GM18907 (cell line): ENCODE data around the gene CTDSPL.
"Not testable (repeated sequence)": the region's sequence is repeated elsewhere in the genome, so short reads cannot be mapped to it uniquely, and the experiment has no call there.

ENCODE experiments used
- ATAC-seq: cut with Tn5 transposase; IDR thresholded peaks from one replicate; pipeline ENCODE4 v1.9.1; 2021; ENCODE audit warnings: mild to moderate bottlenecking, moderate library complexity; ENCODE audit not compliant: unreplicated experiment

The CTDSPL gene, protein sequence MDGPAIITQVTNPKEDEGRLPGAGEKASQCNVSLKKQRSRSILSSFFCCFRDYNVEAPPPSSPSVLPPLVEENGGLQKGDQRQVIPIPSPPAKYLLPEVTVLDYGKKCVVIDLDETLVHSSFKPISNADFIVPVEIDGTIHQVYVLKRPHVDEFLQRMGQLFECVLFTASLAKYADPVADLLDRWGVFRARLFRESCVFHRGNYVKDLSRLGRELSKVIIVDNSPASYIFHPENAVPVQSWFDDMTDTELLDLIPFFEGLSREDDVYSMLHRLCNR

GRCh38 chr3:37861620-37862041 is at the start of gene CTDSPL:
CTDSPL (plus strand) TSS chr3:37861880; CDS start chr3:37862200, 320 bp downstream.
- no peak for ATAC-seq

DNA sequence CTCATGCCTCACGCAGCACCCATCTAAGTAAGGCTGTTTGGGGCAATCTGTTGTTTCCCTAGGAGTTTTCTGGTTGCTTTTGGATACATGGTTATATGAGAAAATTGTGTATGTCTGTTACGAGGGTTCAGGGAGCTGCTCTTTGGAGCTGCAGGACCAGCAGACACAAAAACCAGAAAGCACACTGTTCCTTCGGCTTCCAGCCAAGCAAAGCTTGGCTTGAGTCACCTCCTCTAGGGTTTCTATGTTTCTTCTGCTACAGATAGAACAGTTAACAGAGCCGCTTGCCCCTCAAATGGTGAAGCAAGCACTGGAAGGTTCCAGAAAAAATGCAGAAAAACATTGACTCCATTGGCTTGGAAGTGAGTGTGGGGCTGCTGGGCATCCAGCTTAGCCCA is 49.2 kb upstream of the CTDSPL start:
- ATAC-seq, result no peak

- ATAC-seq, result no peak
These were observed 48.3 kb upstream of the CTDSPL start for GRCh38 chr3:37813403-37813802.

DNA sequence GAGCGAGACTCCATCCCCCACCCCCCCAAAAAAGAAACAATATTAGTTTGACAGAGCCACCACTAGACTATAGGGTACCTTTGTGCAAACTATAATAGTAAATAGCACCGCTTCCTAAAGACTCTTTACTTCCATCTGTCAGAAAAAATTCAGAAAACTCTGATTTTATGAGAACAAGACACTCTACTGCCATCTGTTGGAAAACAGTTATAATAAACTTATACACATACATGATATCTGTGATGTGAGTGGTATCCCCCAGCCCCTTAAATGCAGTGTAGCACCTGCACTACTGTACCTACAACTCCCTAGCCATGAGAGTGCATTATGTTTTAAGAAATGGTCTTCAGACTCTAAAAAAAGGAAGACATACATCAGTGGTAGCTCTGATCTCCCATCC is 47.1 kb upstream of the CTDSPL start:
- ATAC-seq, result no peak

DNA sequence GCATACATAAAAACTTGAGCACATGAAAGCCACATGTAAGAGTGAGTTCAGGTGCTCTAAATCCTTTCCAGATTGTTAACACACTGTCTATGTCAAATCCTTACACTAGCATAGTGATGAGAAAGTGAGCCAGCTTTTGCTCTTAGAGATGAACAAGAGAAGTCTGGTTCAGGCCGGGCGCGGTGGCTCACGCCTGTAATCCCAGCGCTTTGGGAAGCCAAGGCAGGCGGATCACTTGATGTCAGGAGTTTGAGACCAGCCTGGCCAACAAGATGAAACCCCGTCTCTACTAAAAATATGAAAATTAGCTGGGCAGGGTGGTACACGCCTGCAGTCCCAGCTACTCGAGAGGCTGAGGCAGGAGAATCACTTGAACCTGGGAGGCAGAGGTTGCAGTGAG is 46.5 kb upstream of the CTDSPL start:
- not testable (repeated sequence) for ATAC-seq

DNA sequence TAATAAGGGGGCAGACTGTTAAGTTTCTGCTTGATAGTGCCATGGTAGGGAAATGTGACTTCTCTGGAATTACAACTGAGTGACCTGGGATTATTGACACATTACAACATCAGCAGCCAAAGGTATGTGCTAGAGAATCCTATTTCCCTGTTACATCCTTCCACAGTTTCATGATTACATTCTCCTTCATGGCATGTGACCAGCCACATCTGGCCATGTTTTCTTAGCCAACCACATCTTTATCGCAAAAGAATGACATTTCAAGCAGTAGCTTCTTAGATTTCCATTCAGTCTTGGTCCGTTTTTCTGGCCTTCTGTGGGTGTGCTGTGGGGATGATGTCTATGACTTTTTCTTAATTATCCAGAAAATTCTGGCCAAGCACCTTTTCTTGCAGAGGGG is 45.4 kb upstream of the CTDSPL start:
- no peak for ATAC-seq

- ATAC-seq, result no peak
These were observed 42.1 kb upstream of the CTDSPL start for GRCh38 chr3:37819591-37819990.

- no peak for ATAC-seq
These were observed 41.4 kb upstream of the CTDSPL start for GRCh38 chr3:37820286-37820685.

DNA sequence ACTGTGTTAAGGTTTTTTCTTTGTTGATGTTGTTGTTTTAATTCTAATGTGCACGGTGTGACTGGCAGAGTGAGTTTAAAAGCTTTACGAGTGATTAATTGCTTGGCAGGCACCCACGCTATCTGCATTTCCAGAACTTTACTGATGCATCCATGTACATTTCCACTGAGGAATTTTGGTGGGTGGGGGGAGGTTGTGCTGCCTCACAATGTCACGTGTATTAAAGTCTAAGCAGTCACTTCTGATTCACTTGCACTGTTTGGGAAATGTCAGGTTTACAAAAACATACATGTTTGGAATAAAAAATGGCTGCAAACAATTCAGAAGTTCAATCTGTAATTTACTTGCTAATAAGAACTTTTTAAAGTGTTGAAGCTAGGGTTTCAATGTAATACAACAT is 38.5 kb upstream of the CTDSPL start:
- ATAC-seq, result no peak

DNA sequence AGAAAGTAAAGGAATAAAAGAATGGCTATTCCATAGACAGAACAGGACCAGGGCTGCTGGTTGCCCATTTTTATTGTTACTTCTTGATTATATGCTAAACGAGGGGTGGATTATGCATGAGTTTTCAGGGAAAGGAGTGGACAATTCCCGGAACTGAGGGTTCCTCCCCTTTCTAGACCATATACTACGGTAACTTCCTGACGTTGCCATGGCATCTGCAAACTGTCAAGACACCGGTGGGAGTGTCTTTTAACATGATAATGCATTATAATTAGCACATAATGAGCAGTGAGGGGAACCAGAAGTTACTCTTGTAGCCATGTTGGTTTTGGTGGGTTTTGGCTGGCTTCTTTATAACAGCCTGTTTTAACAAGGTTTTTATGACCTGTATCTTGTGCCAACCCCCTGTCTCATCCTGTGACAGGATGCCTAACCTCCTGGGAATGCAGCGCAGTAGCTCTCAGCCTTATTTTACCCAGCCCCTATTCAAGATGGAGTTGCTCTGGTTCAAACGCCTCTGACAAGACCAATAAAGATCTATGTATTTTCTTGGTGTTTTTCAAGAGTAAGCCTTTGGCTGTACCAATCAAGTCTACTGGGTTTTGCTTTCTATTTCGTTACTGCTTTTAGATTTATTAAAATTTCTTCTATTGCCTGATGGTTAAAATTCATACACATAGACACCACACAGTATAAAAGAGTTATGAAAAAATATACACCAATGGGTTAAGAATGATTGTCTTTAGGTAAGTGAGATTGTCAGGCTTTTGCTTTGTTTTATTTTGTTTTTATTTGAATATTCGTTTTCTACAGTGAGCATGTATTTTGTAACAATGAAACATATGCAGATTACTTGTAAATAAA is 37.4 kb upstream of the CTDSPL start:
- no peak for ATAC-seq

DNA sequence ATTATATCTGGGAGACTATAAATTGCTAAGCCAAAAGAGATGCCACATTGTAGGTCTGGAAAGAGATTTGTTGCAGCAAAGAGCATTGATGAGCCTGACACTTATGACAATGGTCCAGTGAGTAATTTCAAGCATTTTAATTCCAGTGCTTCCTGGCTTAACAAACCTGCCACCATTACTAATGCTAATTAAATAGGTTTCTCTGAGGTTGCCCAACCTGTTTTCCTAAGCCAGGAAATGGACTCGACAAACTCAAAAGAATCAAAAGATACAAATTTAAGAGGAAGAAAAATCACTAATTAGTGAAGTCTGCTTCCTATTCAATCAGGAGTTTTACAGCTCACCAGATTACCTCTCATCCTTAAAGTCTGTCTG is 36.7 kb upstream of the CTDSPL start:
- ATAC-seq, result no peak

DNA sequence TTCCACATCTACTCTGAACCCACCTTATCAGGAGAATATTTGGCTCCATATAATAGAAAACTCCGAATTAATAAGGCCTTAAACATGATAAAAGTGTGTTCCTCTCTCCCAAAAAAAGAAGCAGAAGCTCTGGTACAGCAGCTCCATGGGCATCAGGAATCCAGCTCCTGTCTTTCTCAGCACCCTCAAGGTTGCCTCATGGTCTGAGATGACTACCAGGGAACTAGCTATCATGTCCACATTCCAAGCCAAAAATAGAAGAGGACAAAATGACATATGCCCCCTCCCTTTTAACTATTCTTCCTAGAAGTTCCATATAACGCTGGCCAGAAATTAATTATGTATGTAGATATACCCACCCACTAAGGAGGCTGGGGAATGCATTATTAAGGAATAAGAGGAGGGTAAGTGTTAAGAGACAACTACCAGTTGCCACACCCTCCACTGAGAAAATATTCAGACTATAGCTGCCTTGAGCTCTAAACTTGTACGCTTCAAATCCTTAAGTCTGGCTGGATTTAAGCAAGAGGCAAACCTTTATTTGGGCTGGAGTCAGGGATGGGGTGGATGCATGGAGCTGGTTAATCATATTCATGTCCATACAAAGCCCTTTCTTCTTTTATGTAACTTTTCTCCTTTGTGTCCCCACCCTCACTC is 35.8 kb upstream of the CTDSPL start:
- ATAC-seq, result no peak

DNA sequence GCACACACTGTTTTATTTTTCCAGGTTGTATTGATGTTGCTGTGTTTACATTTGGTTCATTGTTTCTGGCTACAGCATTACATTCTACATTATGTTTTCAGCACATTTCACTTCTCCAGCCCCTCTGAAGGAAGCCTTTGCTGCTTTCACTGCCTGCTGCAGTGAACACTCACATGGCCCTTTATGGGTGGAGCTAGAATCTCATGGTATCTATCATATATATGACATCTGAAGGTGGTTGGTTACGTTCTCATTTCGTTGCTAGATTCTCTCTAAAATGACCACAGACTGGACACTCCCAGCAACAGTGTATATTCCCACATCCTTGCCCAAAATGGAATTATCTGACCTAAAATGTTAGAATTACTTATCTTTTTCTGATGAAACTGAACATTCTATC is 35.2 kb upstream of the CTDSPL start:
- ATAC-seq, result no peak

- ATAC-seq, result no peak
These were observed 34.7 kb upstream of the CTDSPL start for GRCh38 chr3:37826933-37827332.

- no peak for ATAC-seq
These were observed 29.2 kb upstream of the CTDSPL start for GRCh38 chr3:37832480-37832879.

DNA sequence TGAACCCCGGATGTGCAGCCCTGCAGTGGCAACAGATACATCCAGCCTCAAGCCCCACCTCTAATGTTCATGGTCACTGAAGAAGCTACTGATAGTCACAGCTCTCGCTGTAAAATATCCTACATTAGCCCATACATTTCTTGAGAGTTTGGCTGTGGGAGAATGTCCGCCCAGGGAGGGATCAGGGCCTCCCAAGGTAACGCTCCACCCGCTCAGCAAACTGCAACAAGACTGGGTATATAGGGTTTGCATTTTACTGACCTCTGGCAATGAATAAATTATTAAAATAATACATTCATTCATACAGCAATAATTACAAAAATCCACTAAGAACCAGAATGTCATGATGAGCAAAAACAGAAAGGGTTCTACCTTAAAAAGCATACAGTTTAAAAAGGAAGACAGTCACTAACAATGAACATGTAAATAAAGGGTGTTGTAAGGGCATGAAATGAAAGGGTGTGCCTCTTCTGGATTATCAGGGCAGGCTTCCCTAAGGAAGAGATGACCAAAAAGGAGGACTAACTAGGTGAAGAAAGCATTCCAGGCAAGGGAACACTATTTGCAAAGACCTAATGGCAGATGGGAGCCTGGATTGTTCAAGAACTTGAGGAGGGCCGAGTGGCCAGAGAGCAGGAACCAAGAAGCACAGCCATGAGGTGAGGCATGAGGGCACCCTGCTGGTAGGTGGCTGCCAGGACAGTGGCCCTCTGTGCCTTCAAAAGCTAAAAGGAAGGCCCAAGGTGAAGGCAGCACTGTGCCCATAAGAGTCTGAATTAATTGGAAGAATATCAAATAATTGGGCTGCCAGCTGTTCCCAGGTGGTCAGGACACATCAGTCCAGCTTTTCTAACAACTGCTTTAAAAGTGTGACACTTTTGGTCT is 28.1 kb upstream of the CTDSPL start:
- peak; percentile 54 for ATAC-seq

GRCh38 chr3:37836589-37836988 is 25.1 kb upstream of the CTDSPL start:
- ATAC-seq, result no peak

GRCh38 chr3:37847689-37848088 is 14.0 kb upstream of the CTDSPL start:
- ATAC-seq, result no peak

- no peak for ATAC-seq
These were observed 12.3 kb upstream of the CTDSPL start for GRCh38 chr3:37849146-37849923.

- ATAC-seq, result no peak
These were observed 9.6 kb upstream of the CTDSPL start for GRCh38 chr3:37852097-37852496.
